G401 (cell line): ENCODE measurements around the gene FSD1. TPM values are rescaled to one million over a fixed set of nuclear protein-coding genes. Genes with fewer than 3 reads are reported as not detected.
"Not testable (repeated sequence)": the region's sequence is repeated elsewhere in the genome, so short reads cannot be mapped to it uniquely, and the experiment has no call there.

Source experiments
- DNase-seq: peaks from one replicate; pipeline ENCODE4 v3.0.0-alpha.2; 2015; ENCODE audit warnings: low spot score
- in situ Hi-C: cut with HindIII; loops from 2 replicates; pipeline ENCODE4 v1.10.0; 2016; ENCODE audit warnings: low sequenced_read_pairs, mixed read lengths
- total RNA-seq: library from RNA; depleted of rRNA; stranded (reverse); fragments of >200 nt; shearing (Covaris generic); gene quantifications from 2 replicates; pipeline ENCODE4 v1.2.3, GENCODE V29; 2014

Gene FSD1
- total RNA-seq, 1 experiment from 2014 or later, result 32.9 TPM

GRCh38 chr19:4279530-4280422 is 24.6 kb upstream of the FSD1 start:
- in situ Hi-C loops, result no loop called here
- no peak for DNase-seq

DNA sequence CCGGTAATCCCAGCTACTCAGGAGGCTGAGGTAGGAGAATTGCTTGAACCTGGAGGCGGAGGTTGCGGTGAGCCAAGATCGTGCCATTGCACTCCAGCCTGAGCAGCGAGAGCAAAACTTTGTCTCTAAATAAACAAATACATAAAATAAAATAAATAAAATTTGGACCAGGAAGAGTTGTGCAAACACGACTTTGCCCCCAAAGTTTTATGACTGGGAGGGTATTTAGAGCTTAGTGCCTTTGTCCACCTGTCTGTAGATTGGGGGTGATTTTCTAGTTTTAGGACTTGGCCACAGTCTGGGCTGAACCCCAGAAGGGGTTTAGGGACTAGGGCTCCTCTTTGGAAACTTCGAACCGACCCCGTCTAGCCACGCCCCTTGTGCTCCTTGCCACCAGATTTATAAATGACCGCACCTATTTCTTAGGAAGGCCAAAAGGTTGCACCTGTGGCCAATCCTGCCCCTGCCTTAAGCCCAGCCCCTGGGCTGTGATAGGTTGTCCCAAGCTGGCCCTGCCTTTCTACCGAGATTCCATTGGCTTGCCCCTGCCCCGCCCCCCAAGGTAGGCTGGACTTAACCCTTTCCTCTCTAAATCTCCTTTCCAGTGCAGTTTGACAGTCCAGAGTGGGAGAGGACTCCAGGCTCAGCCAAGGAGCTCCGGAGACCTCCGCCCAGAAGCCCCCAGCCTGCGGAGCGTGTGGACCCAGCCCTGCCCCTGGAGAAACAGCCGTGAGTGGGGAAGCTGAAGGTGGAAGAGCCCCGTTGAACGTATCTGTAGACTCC is 20.0 kb upstream of the FSD1 start:
- DNase-seq, result peak; percentile 29
- in situ Hi-C loops, result no loop called here

DNA sequence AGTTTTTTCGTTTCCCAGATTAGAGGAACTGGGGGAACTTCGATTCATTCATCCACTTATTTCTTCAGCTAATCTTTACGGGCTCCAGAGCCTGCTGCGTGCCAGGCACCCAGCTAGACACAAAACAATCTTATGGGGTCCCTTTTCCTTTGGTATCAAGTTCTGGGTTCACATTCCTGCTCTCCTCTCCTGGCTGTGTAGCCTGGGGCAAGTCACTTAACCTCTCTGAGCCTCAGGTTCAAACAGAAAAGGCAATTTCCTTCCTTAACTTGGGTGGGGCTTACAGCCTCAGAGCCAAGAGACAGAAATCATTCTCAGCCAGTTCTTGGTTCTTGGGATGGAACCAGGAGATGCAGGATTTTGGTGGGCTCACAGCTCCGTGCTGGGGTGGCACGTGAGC is 19.4 kb upstream of the FSD1 start:
- no peak for DNase-seq
- in situ Hi-C loops, result no loop called here

DNA sequence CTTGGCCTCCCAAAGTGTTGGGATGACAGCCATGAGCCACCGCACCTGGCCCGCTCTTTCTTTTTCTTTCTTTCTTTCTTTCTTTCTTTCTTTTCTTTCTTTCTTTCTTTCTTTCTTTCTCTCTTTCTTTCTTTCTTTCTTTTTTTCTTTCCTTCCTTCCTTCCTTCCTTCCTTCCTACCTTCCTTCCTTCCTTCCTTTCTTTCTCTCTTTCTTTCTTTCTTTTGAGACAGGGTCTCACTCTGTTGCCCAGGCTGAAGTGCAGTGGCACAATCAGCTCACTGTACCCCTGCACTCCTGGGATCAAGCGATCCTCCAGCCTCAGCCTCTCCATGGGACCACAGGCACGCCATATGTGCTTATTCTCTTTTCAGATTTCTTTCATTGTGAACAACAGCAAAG is 18.3 kb upstream of the FSD1 start:
- in situ Hi-C loops, DNase-seq: not testable (repeated sequence)

DNA sequence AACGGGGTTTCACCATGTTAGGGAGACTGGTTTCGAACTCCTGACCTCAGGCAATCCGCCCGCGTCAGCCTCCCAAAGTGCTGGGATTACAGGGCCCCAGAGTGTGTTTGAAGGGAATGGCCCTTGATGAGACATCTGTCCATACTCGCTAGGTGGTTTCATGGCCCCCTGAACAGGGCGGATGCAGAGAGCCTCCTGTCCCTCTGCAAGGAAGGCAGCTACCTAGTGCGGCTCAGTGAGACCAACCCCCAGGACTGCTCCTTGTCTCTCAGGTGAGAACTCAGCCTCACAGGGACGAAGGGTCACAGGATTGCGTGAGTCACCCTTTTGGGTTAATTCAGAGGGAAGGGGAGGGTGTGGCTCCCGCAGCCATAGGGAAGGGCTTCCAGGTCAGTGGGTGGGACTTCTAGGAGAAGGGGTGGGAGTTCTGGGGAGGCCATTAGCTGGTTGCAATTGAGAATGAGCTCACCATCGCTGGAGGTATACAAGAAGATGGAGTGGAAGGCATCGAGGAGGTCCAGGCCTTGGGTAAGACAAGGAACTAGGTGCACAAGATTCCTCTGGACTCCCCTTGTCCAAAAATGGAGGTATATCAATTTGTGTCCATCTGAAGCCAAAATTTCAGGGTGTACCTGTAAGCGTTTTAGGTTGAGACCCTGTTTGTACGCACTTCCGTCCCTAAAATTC is 16.2 kb upstream of the FSD1 start:
- DNase-seq, result no peak
- in situ Hi-C loops, result no loop called here

GRCh38 chr19:4291184-4291732 is 13.1 kb upstream of the FSD1 start:
- DNase-seq, result no peak
- in situ Hi-C loops, result no loop called here

GRCh38 chr19:4292515-4292914 is 11.9 kb upstream of the FSD1 start:
- no peak for DNase-seq
- in situ Hi-C loops, result no loop called here

DNA sequence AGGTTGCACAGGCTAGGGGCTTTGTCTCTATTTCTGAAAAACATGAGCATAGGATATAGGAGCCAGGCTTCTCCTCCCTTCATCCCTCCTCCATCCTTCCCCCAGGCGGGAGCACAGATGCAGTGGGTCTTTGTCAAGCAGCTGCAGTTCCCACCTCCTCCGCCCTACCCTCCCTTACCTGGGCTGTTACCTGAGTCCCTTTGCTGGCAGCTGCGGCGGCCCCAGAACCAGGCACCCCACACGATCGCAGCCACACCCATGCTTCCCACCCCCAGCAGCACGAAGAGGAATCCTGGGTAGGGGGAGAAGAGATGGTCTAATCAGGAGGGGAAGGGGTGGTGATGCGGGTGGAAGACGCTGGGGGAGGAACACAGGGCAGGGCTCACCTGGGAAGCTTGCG is 10.0 kb upstream of the FSD1 start:
- DNase-seq, result no peak
- in situ Hi-C loops, result no loop called here

GRCh38 chr19:4295972-4296771 is 8.2 kb upstream of the FSD1 start:
- DNase-seq, result no peak

DNA sequence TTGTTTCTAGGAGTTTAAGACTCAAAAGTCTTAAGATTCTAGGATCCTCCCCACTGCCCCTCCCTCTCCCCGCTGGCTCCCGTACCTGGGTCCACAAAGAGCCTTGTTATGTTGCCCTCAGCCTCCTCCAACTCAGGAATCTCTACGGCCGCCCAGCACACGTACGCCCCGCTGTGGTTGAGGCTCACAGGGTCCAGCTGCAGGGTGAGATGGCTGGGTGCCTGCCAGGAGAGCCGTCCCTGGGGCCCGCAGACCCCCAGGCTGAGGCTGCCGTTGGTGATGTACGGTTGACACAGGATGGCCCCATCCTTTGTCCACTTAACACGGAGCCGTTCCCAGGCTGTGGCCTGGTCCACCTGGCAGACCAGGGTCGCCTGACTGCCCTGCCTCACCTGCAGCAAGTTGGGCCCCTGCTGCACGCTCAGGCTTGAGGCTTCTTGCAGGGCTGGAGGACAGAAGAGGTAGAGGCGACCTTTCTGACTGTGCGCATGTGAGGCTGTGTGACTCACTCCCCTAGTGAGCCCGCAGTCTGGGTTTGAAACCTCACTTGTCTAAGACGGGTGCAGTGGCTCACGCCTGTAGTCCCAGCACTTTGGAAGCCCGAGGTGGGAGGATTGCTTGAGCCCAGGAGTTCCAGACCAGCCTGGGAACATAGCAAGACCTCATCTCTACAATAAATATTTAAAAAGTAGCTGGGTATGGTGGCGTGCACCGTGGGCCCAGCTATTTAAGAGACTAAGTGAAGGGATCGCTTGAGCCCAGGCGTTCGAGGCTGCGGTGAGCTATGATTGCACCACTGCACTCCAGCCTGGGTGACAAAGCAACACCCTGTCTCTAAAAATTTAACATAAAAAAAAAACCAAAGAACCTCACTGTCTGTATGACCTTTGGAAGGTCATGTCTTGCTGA is 6.2 kb upstream of the FSD1 start:
- in situ Hi-C loops, result no loop called here
- DNase-seq, result no peak

More at GRCh38 chr19:4295972-4296771, 8.2 kb upstream of the FSD1 start:
- in situ Hi-C loops, result no loop called here

DNA sequence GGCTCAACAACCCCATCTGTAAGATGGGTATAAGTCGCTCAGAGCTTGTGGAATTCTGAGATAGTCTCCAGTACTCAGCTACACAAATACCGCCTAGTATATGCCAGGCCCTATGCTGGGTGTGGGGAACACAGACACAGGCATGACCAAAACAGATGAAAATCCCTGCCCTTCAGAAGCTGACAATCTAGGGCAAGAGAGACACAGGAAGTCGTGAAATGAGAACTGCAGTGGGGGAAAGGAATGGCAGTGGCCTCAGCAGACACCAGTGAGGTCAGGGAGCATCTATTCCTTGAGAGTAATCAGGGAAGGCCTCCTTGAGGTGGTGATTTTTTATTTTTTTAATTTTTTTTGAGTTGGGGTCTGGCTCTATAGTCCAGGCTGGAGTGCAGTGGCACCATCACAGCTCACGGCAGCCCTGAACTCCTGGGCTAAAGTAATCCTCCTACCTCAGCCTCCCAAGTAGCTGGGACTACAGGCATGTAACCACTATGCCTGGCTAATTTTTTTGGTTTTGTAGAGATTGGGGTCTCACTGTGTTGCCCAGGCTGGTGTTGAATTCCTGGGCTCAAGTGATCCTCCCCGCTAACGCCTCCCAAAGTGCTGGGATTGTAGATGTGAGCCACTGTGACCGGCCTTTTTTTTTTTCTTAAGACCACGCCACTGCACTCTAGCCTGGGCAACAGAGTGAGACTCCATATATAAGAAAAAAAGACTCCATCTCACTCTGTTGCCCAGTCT is 5.4 kb upstream of the FSD1 start:
- in situ Hi-C loops, result no loop called here
- no peak for DNase-seq

- DNase-seq, result no peak
Observed at GRCh38 chr19:4300589-4300988, 3.8 kb upstream of the FSD1 start.

DNA sequence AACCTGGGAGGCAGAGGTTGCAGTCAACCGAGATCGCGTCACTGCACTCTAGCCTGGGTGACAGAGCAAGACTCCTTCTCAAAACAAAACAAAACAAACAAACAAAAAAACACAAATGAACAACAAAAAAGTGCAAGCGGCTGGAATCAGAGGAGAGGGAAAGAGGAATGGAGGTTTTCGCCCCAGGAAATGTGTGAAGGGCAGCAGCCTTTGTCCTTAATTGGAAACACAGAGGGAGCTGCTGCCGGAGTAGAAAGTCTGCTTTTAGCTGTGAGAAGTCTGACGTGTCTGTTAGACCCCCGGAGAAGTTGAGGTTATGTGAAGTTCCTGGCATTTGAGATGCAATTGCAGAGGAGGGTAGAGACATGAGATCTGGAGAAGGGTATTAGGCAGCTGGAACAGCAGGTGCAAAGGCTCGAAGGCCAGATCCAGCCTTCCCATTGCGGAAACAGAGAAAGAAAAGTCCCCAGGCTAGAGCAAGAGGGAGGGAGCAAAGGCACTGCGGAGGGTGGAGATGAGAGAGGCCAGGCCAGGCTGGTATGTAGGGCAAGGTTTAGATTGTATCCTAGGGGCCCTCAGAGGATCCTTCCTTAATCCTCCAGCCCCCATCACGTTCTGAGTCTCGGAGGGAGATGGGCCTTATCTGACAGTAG is 2.7 kb upstream of the FSD1 start:
- in situ Hi-C loops, result no loop called here
- no peak for DNase-seq

More at GRCh38 chr19:4300589-4300988, 3.8 kb upstream of the FSD1 start:
- in situ Hi-C loops, result no loop called here

GRCh38 chr19:4302243-4302640 is 2.2 kb upstream of the FSD1 start, which contains the start of gene TMIGD2:
TSS of gene TMIGD2 (minus strand) at chr19:4302389. CDS start at chr19:4302385, 4 bp downstream.
- DNase-seq, result no peak
- in situ Hi-C loops, result no loop called here

DNA sequence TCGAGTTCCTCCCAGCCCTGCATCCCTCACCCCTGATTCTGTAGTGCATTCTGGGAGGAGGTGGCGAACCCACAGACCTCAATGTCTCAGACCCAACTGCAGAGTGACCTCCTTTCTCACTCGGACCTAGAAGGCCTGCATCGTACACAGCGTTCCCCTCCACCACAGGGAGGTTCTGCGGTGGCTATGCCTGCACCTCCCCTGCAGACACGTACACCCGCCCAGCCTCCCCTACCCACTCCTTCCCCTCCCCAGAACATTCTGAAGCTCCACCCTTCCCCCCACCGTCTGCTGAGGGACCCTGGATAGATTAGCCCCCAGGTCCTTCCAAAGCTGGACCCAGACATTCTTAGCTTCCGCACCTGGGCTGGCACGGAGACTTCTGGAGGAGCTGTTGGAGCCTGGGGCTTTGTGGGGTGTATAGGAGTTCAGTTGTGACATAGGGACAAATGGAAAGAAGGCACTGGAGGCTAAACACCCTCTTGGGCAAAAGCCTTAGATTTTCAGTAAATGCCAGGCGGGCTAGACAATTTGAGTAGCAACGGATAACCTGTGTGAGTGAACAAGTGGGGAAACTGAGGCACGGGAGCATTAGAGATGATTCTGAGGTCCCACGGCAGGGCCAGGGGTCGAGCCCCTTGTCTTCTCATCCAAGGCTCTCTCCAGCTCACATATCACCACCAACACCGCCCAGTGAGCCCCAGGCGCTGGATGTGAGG is 420 bp upstream of the FSD1 start:
- in situ Hi-C loops, result no loop called here
- no peak for DNase-seq

DNA sequence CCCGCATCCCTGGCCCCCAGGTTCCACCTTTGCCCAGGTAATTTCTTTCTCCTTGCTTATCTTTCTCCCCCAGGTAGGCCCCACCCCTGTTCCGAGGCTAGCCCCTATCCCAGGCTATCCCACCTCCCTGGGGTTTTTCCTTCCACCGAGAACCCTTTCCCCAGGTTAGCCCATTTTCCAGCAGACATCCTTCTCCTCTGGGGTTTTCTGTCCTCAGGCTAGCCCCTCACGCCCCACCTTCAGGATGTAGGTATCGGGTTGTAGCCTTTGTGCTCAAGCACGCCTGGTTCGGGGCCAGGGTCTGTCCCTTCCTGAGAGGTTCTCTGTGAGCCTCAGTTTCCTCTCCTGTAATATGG is 837 bp downstream of the FSD1 start:
- no peak for DNase-seq
- in situ Hi-C loops, result no loop called here
